Esophagus muscularis mucosa (tissue), 4 donors: ENCODE results near the gene NKD2. TPM values are rescaled to one million over a fixed set of nuclear protein-coding genes. Genes with fewer than 3 reads are reported as not detected.

Experiments used
- DNase-seq: peaks from one replicate; pipeline ENCODE4 v3.0.0-alpha.2; 2017; ENCODE audit errors: extremely low spot score
- H3K27ac ChIP-seq, 4 donors: fragments of 200-600 bp; sonication (generic); replicated peaks in 1 of 4; 1 replicate in 3 of 4; 2 replicates in 1 of 4; pipeline ENCODE4 v1.5.1; 2016 to 2019; ENCODE audit warnings: mild to moderate bottlenecking in 1 of 4
- H3K27me3 ChIP-seq, 4 donors: fragments of 200-600 bp; sonication (generic); one replicate each; pipeline versions ENCODE4 v1.5.1 to v1.6.0; 2016 to 2019
- H3K36me3 ChIP-seq, 4 donors: fragments of 200-600 bp; sonication (generic); one replicate each; pipeline ENCODE4 v1.5.1; 2016 to 2019
- H3K4me1 ChIP-seq, 4 donors: fragments of 200-600 bp; sonication (generic); one replicate each; pipeline ENCODE4 v1.5.1; 2016 to 2019
- H3K4me3 ChIP-seq, 4 donors: fragments of 200-600 bp; sonication (generic); 1 replicate in 2 of 4; 2 replicates in 2 of 4; pipeline ENCODE4 v1.5.1; 2016 to 2019; ENCODE audit warnings: mild to moderate bottlenecking in 4 of 4, moderate library complexity in 1 of 4
- H3K9me3 ChIP-seq, 4 donors: fragments of 200-600 bp; sonication (generic); 1 replicate in 3 of 4; 2 replicates in 1 of 4; pipeline ENCODE4 v1.5.1; 2016 to 2019
- CTCF ChIP-seq, 3 experiments: fragments of 200-600 bp in 2 of 3; fragments of 450-650 bp in 1 of 3; sonication (generic) in 2 of 3; IDR thresholded peaks; one replicate each; pipeline ENCODE4 v1.5.1; 2017 to 2019; ENCODE audit warnings: antibody characterized with exemption in 3 of 3, mild to moderate bottlenecking in 2 of 3, moderate library complexity in 1 of 3
- EP300 ChIP-seq: sonication (generic); formaldehyde crosslinking; IDR thresholded peaks from one replicate; pipeline ENCODE4 v1.6.1; 2017; ENCODE audit warnings: antibody characterized with exemption
- POLR2A ChIP-seq: fragments of 450-650 bp; IDR thresholded peaks from one replicate; pipeline ENCODE4 v1.6.1; 2017; ENCODE audit warnings: antibody characterized with exemption, moderate library complexity, mild to moderate bottlenecking, low read depth
- POLR2AphosphoS5 ChIP-seq, 2 donors: sonication (generic); formaldehyde crosslinking; IDR thresholded peaks; one replicate each; pipeline ENCODE4 v1.6.1; 2017; ENCODE audit warnings: antibody characterized with exemption in 2 of 2
- WGBS: methylation state at CpG from one replicate; pipeline ENCODE4 v1.1.5; 2018; 5-methylcytosine and 5-hydroxymethylcytosine counted together
- intact Hi-C: fragments of 100-400 bp; cut with DNase I; formaldehyde crosslinking; loops from one replicate; pipeline ENCODE4 v1.15.1; 2023
- total RNA-seq, 4 donors: library from RNA; depleted of rRNA; stranded (reverse); fragments of >200 nt; gene quantifications; one replicate each; pipeline versions ENCODE4 v1.1.0 to v1.2.1, GENCODE V29; 2016

NKD2 gene
- total RNA-seq, 4 donors from 2014 or later: 3.0 to 6.6 (median 5.4) TPM

- Histone ChIP-seq H3K4me1 (peaks cover 0 to 5% (median 0%) of the 10 kb centered on the region in 4 donors), H3K36me3 (peaks cover 10 to 32% (median 26%) of the 10 kb centered on the region in 4 donors), H3K27me3 (no peaks in the 10 kb centered on the region), H3K4me3 (no peak overlapping the region), H3K9me3 (no peaks in the 10 kb centered on the region), H3K27ac (no peak overlapping the region)
- DNase-seq: no peak
- 90% methylated on average over 11 of the region's 11 CpGs for WGBS
- intact Hi-C loops: no loop called here
- no peak for TF ChIP-seq CTCF (IDR thresholded peaks at IDR 0.05)
- no peak for TF ChIP-seq POLR2AphosphoS5 (IDR thresholded peaks at IDR 0.05)
- no peak for TF ChIP-seq EP300
- no peak for TF ChIP-seq POLR2A
Measured at GRCh38 chr5:1048162-1048721, 39.6 kb downstream of the NKD2 start.

DNA sequence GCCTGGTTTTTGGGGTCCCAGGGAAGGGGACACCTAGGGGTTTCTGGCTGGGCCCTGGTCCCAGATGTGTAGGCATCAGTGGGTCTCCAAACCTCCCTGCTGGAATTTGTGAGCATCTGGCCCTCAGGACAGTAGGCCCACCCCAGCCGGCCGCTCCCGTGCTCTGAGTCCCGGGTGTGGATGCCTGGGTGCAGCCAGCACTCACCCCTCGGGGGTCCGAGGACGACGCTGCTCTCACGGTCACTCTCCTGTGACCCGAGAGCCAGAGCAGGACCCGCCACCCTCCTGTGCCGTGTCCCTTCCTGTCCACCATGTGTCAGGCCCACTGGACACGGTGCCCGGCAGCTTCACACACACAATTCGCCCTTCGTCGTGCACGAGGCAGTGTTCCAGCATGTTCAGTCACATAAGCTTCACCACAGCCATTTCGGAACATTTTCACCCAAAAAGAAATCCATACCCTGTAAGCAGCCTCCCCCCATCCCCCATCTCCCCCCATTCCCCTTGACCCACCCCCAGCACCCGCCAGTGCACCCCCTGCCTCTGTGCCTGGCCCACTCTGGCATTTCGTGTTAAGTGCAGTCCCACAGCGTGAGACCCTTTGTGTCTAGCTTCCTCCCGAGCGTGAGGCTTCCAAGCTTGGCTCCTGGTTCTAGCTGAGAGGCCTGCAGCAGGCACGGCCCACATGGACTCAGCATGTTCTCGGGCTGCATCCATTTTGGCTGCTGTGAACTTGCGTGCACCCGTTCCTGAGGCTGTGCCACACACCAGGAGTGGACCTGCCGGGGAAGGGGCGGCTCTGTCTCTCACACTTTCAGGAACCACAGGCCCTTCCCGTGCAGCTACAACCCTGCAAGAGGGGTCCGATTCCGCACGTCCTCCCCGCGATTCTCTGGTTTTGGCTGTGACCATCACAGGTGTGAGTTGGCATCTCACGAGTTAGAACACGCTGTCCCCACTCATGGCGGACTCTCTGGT lies 40.5 kb downstream of the NKD2 start:
- no peaks in the 10 kb centered on the region for H3K27me3 ChIP-seq
- no peak for TF ChIP-seq POLR2A
- TF ChIP-seq POLR2AphosphoS5 (IDR thresholded peaks at IDR 0.05): no peak
- no peak for TF ChIP-seq CTCF (IDR thresholded peaks at IDR 0.05)
- no peak for TF ChIP-seq EP300
- H3K4me1 ChIP-seq: peaks cover 0 to 5% (median 0%) of the 10 kb centered on the region in 4 donors
- no peaks in the 10 kb centered on the region for H3K9me3 ChIP-seq
- 89% methylated on average over 36 of the region's 39 CpGs for WGBS
- intact Hi-C loops: no loop called here
- no peak overlapping the region for H3K27ac ChIP-seq
- DNase-seq: no peak
- no peak overlapping the region for H3K4me3 ChIP-seq
- H3K36me3 ChIP-seq: peaks cover 10 to 41% (median 36%) of the 10 kb centered on the region in 4 donors

GRCh38 chr5:1050423-1051365 lies 42.1 kb downstream of the NKD2 start:
- Histone ChIP-seq H3K9me3 (no peaks in the 10 kb centered on the region), H3K36me3 (peaks cover 10 to 56% (median 50%) of the 10 kb centered on the region in 4 donors), H3K4me3 (no peak overlapping the region), H3K27ac (no peak overlapping the region), H3K4me1 (peaks cover 0 to 5% (median 0%) of the 10 kb centered on the region in 4 donors), H3K27me3 (no peaks in the 10 kb centered on the region)
- intact Hi-C loops: no loop called here
- 87% methylated on average over 20 of the region's 29 CpGs for WGBS
- no peak for TF ChIP-seq POLR2A
- no peak for TF ChIP-seq EP300
- no peak for TF ChIP-seq POLR2AphosphoS5 (IDR thresholded peaks at IDR 0.05)
- no peak for TF ChIP-seq CTCF (IDR thresholded peaks at IDR 0.05)
- DNase-seq: no peak

- DNase-seq: no peak
- Histone ChIP-seq H3K27ac (no peak overlapping the region), H3K4me1 (peaks cover 0 to 5% (median 0%) of the 10 kb centered on the region in 4 donors), H3K36me3 (peaks cover 10 to 63% (median 57%) of the 10 kb centered on the region in 4 donors), H3K27me3 (no peaks in the 10 kb centered on the region), H3K4me3 (no peak overlapping the region), H3K9me3 (no peaks in the 10 kb centered on the region)
- no peak for TF ChIP-seq CTCF (IDR thresholded peaks at IDR 0.05)
- TF ChIP-seq POLR2A: no peak
- TF ChIP-seq POLR2AphosphoS5 (IDR thresholded peaks at IDR 0.05): no peak
- no peak for TF ChIP-seq EP300
- intact Hi-C loops: no loop called here
- 100% methylated on average over 1 of the region's 16 CpGs for WGBS
Measured at GRCh38 chr5:1051366-1051720, 42.7 kb downstream of the NKD2 start.
